ENCODE data around the gene GLIS2. TPM values are rescaled to one million over a fixed set of nuclear protein-coding genes. Genes with fewer than 3 reads are reported as not detected.

GLIS2 gene
- total and polyA plus RNA-seq, 2 of the 4 experiments (the other 2 are of a cell fraction): 0.36 to 8.4 TPM

DNA sequence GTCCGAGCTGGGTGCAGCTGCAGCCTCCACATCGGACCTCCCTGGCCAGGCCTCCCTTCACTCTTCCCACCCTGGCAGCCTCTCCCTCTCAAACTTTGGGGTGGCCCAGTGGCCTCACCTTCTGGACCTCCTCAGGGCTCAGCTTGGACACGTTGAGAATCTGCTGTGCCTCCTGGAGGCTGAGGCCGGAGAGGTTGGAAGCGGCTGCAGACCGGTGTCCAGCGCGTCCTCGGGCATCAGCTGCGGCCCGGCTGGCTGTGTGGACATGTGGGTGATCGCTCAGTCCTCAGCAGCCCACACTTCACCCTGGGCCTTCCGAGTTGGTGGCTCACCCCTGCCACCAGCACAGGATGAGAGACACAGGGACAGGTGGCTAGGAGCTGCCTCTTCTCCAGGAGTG lies 25.4 kb downstream of the GLIS2 start:
- no peak overlapping the region for H2BK20ac ChIP-seq (ENCODE audit: low read depth, low read length)
- no peak overlapping the region for H2BK15ac ChIP-seq (ENCODE audit: low read depth, low read length)
- H2AK5ac ChIP-seq (ENCODE audit: low read depth, low read length): 0 out of 2 replicates have a peak overlapping the region, but pooled peaks have one; percentile 5
- no peak for ATAC-seq (ENCODE audit: low read depth)
- H3K18ac ChIP-seq (ENCODE audit: low read depth, low read length): no peak overlapping the region
- no peak for DNase-seq
- H3K36me3 ChIP-seq (ENCODE audit: control insufficient read depth, insufficient read depth, low read length): peaks cover 27% of the 10 kb centered on the region
- no peak overlapping the region for H3K4ac ChIP-seq (ENCODE audit: low read depth, low read length)
- dilution Hi-C loops (cut with HindIII; ENCODE audit: low sequenced_read_pairs, unreplicated experiment) (no loop called here), in situ Hi-C loops (cut with MboI; ENCODE audit: low sequenced_read_pairs) (no loop called here), intact Hi-C loops (cut with micrococcal nuclease) (no loop called here)
- peaks cover 11% of the 10 kb centered on the region; the same call in 1 of the 2 replicates for H3K4me1 ChIP-seq (ENCODE audit: control insufficient read depth, insufficient read depth, low read length)
- no peak overlapping the region for H3K9ac ChIP-seq (ENCODE audit: low read depth, low read length)
- no TSS peak for BruUV-seq (replicated peaks)
- no peak overlapping the region for H2AFZ ChIP-seq (replicated peaks; ENCODE audit: low read length, poor library complexity)
- ChIA-PET POLR2A (ENCODE audit: unreplicated experiment) (no interaction called here), CTCF (no interaction called here)
- H2BK5ac ChIP-seq (ENCODE audit: low read depth, low read length, poor library complexity, severe bottlenecking): no peak overlapping the region
- no peak overlapping the region for H3K4me2 ChIP-seq (ENCODE audit: low read depth, low read length)
- H3K27me3 ChIP-seq (ENCODE audit: control insufficient read depth, insufficient read depth, low read length): no peaks in the 10 kb centered on the region
- peaks cover 59% of the 10 kb centered on the region for H4K20me1 ChIP-seq (ENCODE audit: insufficient read depth, low read length)
- no peak overlapping the region for H3K27ac ChIP-seq (ENCODE audit: insufficient read depth, low read length)
- peaks cover 30 to 72% of the 10 kb centered on the region in 2 experiments for H3K79me1 ChIP-seq (ENCODE audit: low read depth in 1 of 2, low read length in 2 of 2)
- H3K4me3 ChIP-seq (ENCODE audit: insufficient read depth, low read depth, low read length): no peak overlapping the region
- no peak overlapping the region for H3K23ac ChIP-seq (ENCODE audit: low read depth, low read length)
- no peak overlapping the region for H4K91ac ChIP-seq (ENCODE audit: insufficient read depth, low read depth, low read length)
- H3K9me3 ChIP-seq (ENCODE audit: control insufficient read depth, insufficient read depth, low read length): no peaks in the 10 kb centered on the region
- H4K5ac ChIP-seq (ENCODE audit: low read depth, low read length): no peak overlapping the region
- H3K14ac ChIP-seq (replicated peaks; ENCODE audit: low read depth, low read length): no peak overlapping the region
- H2BK120ac ChIP-seq (ENCODE audit: low read depth, low read length): no peak overlapping the region
- TF ChIP-seq RAD21 (IDR thresholded peaks at IDR 0.05; ENCODE audit: low read length) (no peak), MXI1 (IDR thresholded peaks at IDR 0.05; ENCODE audit: borderline replicate concordance, low read depth, low read length) (no peak), BHLHE40 (IDR thresholded peaks at IDR 0.05; ENCODE audit: low read depth, low read length) (no peak), MAFK (IDR thresholded peaks at IDR 0.05; ENCODE audit: low read depth, low read length) (no peak), SMC3 (IDR thresholded peaks at IDR 0.05; ENCODE audit: low read depth, low read length) (no peak), MAZ (IDR thresholded peaks at IDR 0.05; ENCODE audit: borderline replicate concordance, low read depth, low read length) (no peak), NFE2L2 (IDR thresholded peaks at IDR 0.05; ENCODE audit: low read depth, low read length) (no peak), CHD1 (IDR thresholded peaks at IDR 0.05; ENCODE audit: low read depth, low read length) (no peak), RFX5 (IDR thresholded peaks at IDR 0.05; ENCODE audit: low read depth, low read length) (no peak), CEBPB (IDR thresholded peaks at IDR 0.05; ENCODE audit: low read depth, low read length) (no peak), FOS (IDR thresholded peaks at IDR 0.05; ENCODE audit: low read depth, low read length) (no peak), POLR2A (IDR thresholded peaks at IDR 0.05; ENCODE audit: low read depth, low read length) (no peak), RCOR1 (IDR thresholded peaks at IDR 0.05; ENCODE audit: insufficient replicate concordance, low read length) (no peak)
- TF ChIP-seq, protein P1, sequence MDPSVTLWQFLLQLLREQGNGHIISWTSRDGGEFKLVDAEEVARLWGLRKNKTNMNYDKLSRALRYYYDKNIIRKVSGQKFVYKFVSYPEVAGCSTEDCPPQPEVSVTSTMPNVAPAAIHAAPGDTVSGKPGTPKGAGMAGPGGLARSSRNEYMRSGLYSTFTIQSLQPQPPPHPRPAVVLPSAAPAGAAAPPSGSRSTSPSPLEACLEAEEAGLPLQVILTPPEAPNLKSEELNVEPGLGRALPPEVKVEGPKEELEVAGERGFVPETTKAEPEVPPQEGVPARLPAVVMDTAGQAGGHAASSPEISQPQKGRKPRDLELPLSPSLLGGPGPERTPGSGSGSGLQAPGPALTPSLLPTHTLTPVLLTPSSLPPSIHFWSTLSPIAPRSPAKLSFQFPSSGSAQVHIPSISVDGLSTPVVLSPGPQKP (IDR thresholded peaks at IDR 0.05; ENCODE audit: borderline replicate concordance, low read depth, low read length): no peak
- TF ChIP-seq, protein P2, sequence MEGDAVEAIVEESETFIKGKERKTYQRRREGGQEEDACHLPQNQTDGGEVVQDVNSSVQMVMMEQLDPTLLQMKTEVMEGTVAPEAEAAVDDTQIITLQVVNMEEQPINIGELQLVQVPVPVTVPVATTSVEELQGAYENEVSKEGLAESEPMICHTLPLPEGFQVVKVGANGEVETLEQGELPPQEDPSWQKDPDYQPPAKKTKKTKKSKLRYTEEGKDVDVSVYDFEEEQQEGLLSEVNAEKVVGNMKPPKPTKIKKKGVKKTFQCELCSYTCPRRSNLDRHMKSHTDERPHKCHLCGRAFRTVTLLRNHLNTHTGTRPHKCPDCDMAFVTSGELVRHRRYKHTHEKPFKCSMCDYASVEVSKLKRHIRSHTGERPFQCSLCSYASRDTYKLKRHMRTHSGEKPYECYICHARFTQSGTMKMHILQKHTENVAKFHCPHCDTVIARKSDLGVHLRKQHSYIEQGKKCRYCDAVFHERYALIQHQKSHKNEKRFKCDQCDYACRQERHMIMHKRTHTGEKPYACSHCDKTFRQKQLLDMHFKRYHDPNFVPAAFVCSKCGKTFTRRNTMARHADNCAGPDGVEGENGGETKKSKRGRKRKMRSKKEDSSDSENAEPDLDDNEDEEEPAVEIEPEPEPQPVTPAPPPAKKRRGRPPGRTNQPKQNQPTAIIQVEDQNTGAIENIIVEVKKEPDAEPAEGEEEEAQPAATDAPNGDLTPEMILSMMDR (conservative IDR thresholded peaks at IDR 0.05; ENCODE audit: low read depth, low read length): no peak
- TF ChIP-seq, protein P3, sequence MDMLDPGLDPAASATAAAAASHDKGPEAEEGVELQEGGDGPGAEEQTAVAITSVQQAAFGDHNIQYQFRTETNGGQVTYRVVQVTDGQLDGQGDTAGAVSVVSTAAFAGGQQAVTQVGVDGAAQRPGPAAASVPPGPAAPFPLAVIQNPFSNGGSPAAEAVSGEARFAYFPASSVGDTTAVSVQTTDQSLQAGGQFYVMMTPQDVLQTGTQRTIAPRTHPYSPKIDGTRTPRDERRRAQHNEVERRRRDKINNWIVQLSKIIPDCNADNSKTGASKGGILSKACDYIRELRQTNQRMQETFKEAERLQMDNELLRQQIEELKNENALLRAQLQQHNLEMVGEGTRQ (IDR thresholded peaks at IDR 0.05; ENCODE audit: low read depth, low read length): no peak
- no peak overlapping the region for H4K8ac ChIP-seq (ENCODE audit: low read depth in 2 of 2, low read length in 2 of 2)
- 97% methylated on average over 5 of the region's 13 CpGs; no CpG with 5 or more reads in 1 of the 2 experiments for WGBS, 2 experiments (ENCODE audit: extremely low coverage in 2 of 2, insufficient read length in 1 of 2)
- no peak overlapping the region for H2AK9ac ChIP-seq (replicated peaks; ENCODE audit: low read depth, low read length, poor library complexity)
- no peak overlapping the region for H3K56ac ChIP-seq (ENCODE audit: extremely low read depth, insufficient read depth, low read length)
- H3K9me1 ChIP-seq (ENCODE audit: insufficient read depth, low read length): peaks cover 10% of the 10 kb centered on the region; the same call in 1 of the 2 replicates

All from IMR-90 (cell line).